GF-D8 (cell line): ENCODE data around the gene SERINC2.

Source experiments
- DNase-seq: peaks from one replicate; lab custom pipeline; 2025; lab: John Stamatoyannopoulos, UW

SERINC2 gene

GRCh38 chr1:31412732-31413404, at the start of gene SERINC2:
SERINC2 (plus strand) TSS chr1:31413213; CDS start chr1:31413266, 53 bp downstream.
- DNase-seq = no peak

DNA sequence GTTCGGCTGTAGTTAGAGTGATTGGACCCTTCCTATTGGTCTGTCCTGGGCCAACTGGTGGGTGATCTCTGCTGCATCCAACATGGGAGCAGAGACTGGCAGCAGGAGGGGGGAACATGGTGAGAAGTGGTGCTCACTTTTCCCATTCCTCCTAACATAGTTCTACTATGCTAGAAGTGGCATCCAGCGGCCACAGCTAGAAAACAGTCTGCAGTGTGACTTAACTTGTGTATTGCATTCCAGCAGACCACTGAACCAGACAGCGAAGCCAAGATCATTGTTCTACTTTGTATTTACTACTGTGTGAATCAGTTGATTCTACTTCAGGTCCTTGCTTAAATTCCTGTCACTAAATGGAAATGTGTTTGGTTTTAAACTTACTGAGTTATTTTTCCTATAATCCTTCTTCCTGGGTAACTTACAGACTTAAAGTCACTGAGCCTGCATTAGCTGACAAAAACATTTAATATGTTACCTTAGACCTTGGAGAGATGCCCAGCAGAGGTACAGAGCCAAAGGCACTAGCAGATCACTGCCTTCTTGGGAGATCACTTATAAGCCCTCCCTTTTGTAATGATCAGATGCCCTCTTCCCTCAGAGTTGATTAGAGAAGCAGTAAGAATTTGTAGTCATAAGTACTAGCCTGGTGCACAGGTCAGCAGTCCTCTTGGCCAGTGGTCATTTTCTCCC, 48.3 kb upstream of the SERINC2 start:
- DNase-seq = no peak

- DNase-seq = no peak
These were observed 46.2 kb upstream of the SERINC2 start for GRCh38 chr1:31366796-31367195.

- no peak for DNase-seq
These were observed 44.4 kb upstream of the SERINC2 start for GRCh38 chr1:31368611-31369107.

- no peak for DNase-seq
These were observed 43.0 kb upstream of the SERINC2 start for GRCh38 chr1:31370021-31370420.

GRCh38 chr1:31370565-31370964, 42.4 kb upstream of the SERINC2 start:
- no peak for DNase-seq

DNA sequence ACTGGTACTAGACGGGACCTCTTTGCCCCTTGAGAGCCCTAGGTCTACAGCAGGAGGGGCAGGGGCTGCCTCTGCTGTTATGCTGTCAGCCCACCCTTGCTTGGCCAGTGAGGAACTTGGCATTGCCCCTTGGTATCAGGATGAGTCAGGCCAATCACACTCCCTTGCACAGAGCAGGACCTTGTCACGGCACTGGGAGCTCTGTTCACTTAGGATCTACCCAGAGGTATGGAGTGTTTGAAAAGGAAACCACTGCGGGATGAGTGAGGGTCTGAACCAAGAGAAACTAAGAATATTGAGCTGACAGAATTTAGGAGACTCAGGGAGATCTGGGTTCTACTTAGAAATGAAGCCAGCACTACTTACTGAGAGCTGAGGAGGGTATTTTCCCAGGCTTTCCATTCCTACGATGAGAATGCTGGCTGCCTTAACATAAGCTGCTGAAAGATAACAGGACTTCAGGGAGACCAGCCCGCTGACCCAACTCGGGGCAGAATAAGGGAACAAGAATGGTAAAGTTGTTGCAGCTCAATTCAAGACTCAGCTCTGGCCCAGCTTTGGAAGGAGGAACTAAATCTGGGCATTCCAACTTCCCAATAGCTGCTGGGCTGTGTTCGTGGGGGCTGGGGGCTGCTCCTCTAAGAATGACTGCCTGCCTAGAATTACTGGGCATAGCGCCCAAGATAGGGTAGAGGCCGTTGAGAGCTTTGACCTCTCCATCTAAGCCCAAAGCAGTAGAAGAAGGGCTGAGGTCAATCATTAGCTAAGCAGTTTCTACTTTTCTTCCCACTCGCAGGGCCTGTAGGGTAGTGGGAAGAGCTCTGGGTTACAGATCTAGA, 41.7 kb upstream of the SERINC2 start:
- no peak for DNase-seq

GRCh38 chr1:31372051-31372450, 41.0 kb upstream of the SERINC2 start:
- DNase-seq = no peak

DNA sequence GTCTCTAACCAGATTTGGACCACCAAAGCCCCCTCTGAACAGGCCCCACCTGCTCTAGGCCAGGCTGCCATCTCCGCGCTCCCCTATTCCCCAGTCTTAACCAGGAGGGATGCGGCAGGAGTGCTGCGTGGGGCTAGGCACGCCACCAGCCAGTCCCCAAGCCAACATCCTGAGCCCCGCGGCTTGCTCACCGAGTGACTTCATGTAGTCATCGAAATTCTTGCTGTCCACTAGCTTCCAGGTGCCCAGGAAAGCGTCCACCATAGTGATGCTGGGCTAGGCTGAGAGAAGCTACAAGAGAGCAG, 40.3 kb upstream of the SERINC2 start:
- no peak for DNase-seq

GRCh38 chr1:31373056-31373896, 39.7 kb upstream of the SERINC2 start, which contains the start of gene FABP3:
FABP3 (minus strand) TSS chr1:31373076; CDS start chr1:31373014, 62 bp downstream.
- DNase-seq = no peak

GRCh38 chr1:31373897-31374486, 39.0 kb upstream of the SERINC2 start:
- no peak for DNase-seq

DNA sequence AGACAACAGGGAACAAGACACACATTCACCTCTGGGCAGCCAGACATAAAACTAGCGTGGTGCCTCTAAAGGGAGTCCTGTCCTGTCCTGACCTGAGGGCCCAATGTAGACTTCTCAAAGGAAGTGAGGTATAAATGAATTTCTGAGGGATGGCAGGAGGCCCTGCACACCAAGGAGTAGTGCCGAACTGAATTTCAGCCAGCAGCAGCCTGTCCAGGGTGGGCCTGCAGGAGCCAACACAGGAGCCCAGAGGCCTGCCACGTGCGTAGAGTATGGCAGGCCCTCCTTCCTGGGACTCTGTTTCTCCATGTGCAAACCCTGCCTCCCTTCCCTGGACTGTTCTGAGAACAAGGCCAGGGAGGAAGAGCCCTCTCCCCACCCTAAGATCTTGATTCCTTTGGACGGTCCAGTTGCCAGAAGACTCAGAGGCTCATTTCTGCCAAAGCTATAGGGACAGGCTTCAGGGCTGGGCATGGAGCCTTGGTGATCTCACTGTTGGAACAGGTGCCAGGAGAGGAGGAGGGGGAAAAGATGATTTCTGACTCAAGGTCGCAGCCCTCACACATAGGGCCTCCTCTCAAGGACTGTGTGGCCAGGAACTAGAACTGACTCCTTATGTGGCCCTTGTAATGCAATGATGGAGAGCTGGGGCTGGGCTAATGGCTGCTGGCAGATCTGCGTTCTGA, 38.4 kb upstream of the SERINC2 start:
- no peak for DNase-seq

GRCh38 chr1:31376375-31377134, 36.5 kb upstream of the SERINC2 start:
- DNase-seq = no peak

GRCh38 chr1:31377364-31377863, 35.6 kb upstream of the SERINC2 start:
- no peak for DNase-seq

DNA sequence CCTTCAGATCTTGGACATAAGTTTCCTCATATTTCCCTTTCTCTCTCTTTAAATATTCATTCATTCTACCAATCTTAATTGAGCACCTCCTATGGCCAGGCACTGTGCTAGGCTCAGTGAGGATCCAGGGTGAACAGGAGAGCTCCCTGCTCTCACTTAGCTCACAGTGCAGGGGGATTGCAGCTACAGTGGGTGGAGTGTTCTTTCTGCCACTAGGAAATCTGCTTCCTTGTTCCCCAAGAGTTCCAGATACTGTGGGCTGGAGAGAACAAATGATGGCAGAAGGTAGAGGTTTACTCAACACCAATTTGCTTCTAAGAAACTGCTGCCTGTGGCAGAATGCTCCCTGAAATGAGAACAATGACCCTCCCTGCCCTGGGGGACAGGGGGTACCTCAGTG, 35.0 kb upstream of the SERINC2 start:
- DNase-seq = no peak

DNA sequence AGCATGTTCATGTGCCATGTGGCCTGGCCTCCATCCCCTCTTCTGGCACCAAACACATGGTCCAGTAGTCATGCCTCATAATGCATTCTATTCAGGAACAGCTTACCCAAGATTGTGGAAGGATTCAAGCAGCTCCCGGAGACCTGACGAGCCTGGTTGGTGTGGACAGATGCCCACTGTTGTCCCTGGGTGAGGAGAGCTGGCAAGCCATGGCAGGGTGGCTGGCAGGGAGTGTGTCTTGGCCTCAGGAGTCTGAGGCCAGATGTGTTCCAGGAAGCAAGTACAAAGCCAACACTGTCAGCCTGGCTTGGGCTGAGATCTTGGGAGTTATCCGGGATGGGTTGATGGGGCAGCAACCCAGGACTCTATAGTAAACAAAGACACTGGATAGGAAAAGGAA, 32.8 kb upstream of the SERINC2 start:
- DNase-seq = no peak

DNA sequence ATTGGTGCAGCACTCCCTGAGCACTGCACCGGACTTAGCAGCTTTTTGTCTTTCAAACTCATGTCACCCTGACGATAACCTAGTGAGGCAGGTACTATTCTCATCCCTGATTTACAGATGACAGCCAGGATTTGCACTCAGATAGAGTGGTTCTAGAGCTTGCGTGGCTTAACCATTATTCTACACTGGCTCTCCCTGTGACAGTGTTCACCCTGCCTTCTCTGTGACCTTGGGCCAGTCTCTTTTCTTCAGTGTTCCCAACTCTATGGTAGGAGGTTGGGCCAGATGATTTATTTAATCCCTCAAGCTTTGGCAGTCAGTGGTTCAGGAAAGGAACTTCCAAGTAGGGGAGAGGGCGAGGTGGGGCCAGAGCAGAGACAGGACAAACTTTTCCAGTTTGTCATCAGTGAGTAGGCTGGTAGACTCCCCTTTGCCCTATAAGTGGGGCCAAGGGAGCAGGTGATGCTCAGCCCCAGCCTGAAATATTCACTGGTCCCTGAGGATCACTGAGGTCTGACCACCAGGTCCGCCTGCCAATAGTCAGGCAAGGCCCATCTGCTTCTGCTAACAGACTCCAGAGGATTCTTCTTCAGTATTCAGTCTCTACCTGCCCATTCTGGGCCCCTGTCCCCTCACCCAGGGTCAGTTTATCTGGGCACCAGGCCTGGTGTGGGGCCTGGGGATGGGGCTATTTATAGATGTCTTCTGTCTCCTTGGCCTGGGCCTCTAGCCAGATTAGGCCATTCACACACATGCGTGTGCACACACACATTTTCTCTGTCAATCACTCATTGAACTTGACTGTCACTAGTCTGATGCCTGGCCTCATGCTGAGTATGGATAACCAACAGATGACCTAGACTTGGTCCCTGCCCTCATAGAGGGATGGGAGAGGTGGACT, 31.4 kb upstream of the SERINC2 start:
- no peak for DNase-seq

GRCh38 chr1:31382379-31382989, 30.5 kb upstream of the SERINC2 start:
- DNase-seq = no peak
